Mesodermal cell (in vitro differentiated cells): ENCODE measurements around the gene CAPN10.

ENCODE experiments used
- H3K27ac ChIP-seq: 2 replicates; pipeline ENCODE4 v1.7.0; 2013; ENCODE audit warnings: mild to moderate bottlenecking, low read depth, low read length, moderate library complexity; ENCODE audit not compliant: severe bottlenecking
- H3K36me3 ChIP-seq: 2 replicates; pipeline ENCODE4 v1.7.1; 2013; ENCODE audit warnings: mild to moderate bottlenecking, low read length, moderate library complexity; ENCODE audit not compliant: control insufficient read depth, insufficient read depth
- H3K4me1 ChIP-seq: one replicate; pipeline ENCODE4 v1.7.1; 2013; ENCODE audit warnings: mild to moderate bottlenecking, low read length; ENCODE audit not compliant: insufficient read depth, control insufficient read depth, poor library complexity, severe bottlenecking
- H3K4me3 ChIP-seq: 2 replicates; pipeline ENCODE4 v1.7.0; 2013; ENCODE audit warnings: low read length, control low read depth, mild to moderate bottlenecking; ENCODE audit not compliant: insufficient read depth, poor library complexity, severe bottlenecking; ENCODE audit errors: extremely low read depth
- H3K9me3 ChIP-seq: 2 replicates; pipeline ENCODE4 v1.7.1; 2013; ENCODE audit warnings: mild to moderate bottlenecking, low read length, moderate library complexity; ENCODE audit not compliant: control insufficient read depth
- WGBS, 2 experiments: methylation state at CpG; one replicate each; pipeline ENCODE4 v1.1.5; 2013; ENCODE audit warnings: missing lambda C conversion rate in 2 of 2; ENCODE audit not compliant: insufficient coverage in 2 of 2; 5-methylcytosine and 5-hydroxymethylcytosine counted together

Gene CAPN10

DNA sequence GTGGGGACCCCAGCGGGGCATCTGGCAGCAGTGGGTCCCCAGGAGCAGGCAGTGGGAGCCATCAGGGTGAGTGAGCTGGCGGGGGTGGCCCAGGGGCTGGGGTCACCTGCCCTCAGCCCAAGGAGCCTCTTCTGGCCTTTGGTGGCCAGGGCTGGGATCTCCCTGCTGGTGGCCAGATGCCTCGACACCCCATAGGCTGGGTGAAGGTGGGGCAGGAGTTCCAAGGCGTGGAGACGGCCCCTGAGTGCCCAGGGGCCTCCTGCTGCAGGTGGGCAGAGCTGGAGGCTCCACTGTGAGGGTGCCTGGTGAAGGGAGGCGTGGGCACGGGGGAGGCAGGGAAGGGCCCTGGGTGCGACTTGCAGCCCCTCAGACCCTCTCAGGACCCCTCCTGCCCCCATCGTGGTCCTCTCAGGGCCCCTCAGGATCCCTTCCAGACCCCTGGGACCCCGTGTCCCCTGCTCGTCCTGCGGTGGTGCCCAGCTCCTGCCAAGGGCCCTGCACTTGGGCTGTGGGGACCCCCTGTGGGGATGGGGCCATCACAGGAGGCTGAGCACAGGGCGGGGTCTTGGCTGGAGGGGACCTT is 33.7 kb downstream of the CAPN10 start:
- no peak overlapping the region for H3K4me3 ChIP-seq
- no peaks in the 10 kb centered on the region for H3K4me1 ChIP-seq
- H3K27ac ChIP-seq: no peak overlapping the region
- 90 to 96% methylated on average over 8 to 13 of the region's 13 CpGs for WGBS, 2 experiments
- H3K36me3 ChIP-seq: no peaks in the 10 kb centered on the region
- no peaks in the 10 kb centered on the region for H3K9me3 ChIP-seq

GRCh38 chr2:240620859-240621258 is 34.3 kb downstream of the CAPN10 start:
- 68 to 77% methylated on average over 3 of the region's 7 CpGs for WGBS, 2 experiments
- no peaks in the 10 kb centered on the region for H3K4me1 ChIP-seq

DNA sequence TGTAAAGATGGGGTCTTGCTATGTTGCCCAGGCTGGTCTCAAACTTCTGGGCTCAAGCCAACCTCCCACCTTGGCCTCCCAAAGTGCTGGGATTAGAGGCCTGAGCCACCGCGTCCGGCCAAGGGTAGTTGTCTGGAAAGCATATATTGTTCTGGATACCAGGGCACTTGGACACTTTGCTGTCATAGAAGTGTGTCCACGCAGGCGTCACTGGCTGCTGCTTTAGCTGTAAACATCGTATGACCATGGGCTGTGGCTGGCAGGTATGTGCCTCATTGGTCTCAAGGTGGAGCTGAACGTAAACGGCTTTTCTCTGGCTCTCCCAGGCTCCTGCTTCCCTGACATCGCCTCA is 35.5 kb downstream of the CAPN10 start:
- no peak overlapping the region for H3K4me3 ChIP-seq
- no peaks in the 10 kb centered on the region for H3K36me3 ChIP-seq
- WGBS, 2 experiments: 91 to 96% methylated on average over 5 to 8 of the region's 9 CpGs
- H3K9me3 ChIP-seq: no peaks in the 10 kb centered on the region
- H3K27ac ChIP-seq: no peak overlapping the region
- H3K4me1 ChIP-seq: peaks cover 2% of the 10 kb centered on the region

More at GRCh38 chr2:240620859-240621258, 34.3 kb downstream of the CAPN10 start:
- no peak overlapping the region for H3K4me3 ChIP-seq
- no peak overlapping the region for H3K27ac ChIP-seq
- no peaks in the 10 kb centered on the region for H3K9me3 ChIP-seq
- no peaks in the 10 kb centered on the region for H3K36me3 ChIP-seq

DNA sequence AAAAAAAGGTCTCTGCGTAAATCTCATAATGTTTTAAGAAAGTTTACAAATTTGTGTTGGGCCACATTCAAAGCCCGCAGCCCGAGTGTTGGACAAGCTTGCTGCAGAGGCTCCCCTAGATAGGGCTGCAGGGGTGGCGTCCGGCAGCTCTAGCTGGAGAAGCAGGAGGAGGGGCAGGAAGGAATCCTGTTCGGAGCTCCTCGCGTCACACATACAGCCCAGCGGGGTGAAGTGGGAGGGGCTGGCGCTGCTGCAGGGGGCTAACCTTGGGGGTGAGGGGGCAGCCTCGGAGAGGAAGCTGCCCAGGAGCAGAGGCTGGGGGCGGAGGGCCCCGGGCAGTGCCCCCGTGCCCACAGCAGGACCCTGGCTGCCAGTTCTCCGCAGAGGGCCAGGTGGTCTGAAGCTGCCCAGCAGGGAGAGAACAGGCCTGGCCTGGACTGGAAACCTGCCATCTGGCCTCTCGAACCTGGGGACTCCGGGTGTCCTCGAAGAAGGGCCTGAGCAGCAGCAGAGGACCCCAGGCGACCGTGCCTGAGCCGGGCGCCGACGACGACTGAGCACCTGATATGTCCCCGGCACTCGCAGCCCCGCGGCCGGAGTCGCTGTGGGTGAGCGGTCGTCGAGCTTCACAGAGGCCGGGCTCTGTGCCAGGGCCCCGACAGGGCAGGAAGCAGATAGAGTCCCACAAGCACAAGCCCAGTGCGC is 36.1 kb downstream of the CAPN10 start:
- Histone ChIP-seq H3K36me3 (no peaks in the 10 kb centered on the region), H3K4me1 (peaks cover 2% of the 10 kb centered on the region), H3K9me3 (no peaks in the 10 kb centered on the region), H3K27ac (no peak overlapping the region), H3K4me3 (no peak overlapping the region)
- WGBS, 2 experiments: 85 to 89% methylated on average over 31 to 36 of the region's 37 CpGs

- H3K9me3 ChIP-seq: no peaks in the 10 kb centered on the region
- no peak overlapping the region for H3K27ac ChIP-seq
- 84 to 95% methylated on average over 4 to 8 of the region's 10 CpGs for WGBS, 2 experiments
- no peaks in the 10 kb centered on the region for H3K36me3 ChIP-seq
- no peak overlapping the region for H3K4me3 ChIP-seq
- H3K4me1 ChIP-seq: peaks cover 2% of the 10 kb centered on the region
Measured at GRCh38 chr2:240623531-240624010, 37.0 kb downstream of the CAPN10 start.

- H3K4me1 ChIP-seq: peaks cover 2% of the 10 kb centered on the region
- no peak overlapping the region for H3K4me3 ChIP-seq
- 84 to 85% methylated on average over 15 to 18 of the region's 24 CpGs for WGBS, 2 experiments
- H3K27ac ChIP-seq: no peak overlapping the region
- no peaks in the 10 kb centered on the region for H3K36me3 ChIP-seq
- H3K9me3 ChIP-seq: no peaks in the 10 kb centered on the region
Measured at GRCh38 chr2:240624011-240624949, 37.7 kb downstream of the CAPN10 start.

- Histone ChIP-seq H3K27ac (no peak within 1 kb of the TSS), H3K9me3 (no peaks in the 10 kb centered on the region), H3K36me3 (no peaks in the 10 kb centered on the region), H3K4me3 (no peak within 1 kb of the TSS), H3K4me1 (peaks cover 2% of the 10 kb centered on the region)
- WGBS, 2 experiments: 68 to 74% methylated on average over 14 to 19 of the region's 23 CpGs
Measured at GRCh38 chr2:240624950-240625621, 38.6 kb downstream of the CAPN10 start, which contains the start of gene GPR35. Gene GPR35 (plus strand): TSS chr2:240625480. CDS start chr2:240629953, 4,473 bp downstream.

GRCh38 chr2:240626531-240627300 is 40.2 kb downstream of the CAPN10 start:
- Histone ChIP-seq H3K27ac (no peak overlapping the region), H3K36me3 (no peaks in the 10 kb centered on the region), H3K4me3 (no peak overlapping the region), H3K4me1 (peaks cover 2% of the 10 kb centered on the region), H3K9me3 (no peaks in the 10 kb centered on the region)
- WGBS, 2 experiments: 76 to 84% methylated on average over 17 to 21 of the region's 21 CpGs

DNA sequence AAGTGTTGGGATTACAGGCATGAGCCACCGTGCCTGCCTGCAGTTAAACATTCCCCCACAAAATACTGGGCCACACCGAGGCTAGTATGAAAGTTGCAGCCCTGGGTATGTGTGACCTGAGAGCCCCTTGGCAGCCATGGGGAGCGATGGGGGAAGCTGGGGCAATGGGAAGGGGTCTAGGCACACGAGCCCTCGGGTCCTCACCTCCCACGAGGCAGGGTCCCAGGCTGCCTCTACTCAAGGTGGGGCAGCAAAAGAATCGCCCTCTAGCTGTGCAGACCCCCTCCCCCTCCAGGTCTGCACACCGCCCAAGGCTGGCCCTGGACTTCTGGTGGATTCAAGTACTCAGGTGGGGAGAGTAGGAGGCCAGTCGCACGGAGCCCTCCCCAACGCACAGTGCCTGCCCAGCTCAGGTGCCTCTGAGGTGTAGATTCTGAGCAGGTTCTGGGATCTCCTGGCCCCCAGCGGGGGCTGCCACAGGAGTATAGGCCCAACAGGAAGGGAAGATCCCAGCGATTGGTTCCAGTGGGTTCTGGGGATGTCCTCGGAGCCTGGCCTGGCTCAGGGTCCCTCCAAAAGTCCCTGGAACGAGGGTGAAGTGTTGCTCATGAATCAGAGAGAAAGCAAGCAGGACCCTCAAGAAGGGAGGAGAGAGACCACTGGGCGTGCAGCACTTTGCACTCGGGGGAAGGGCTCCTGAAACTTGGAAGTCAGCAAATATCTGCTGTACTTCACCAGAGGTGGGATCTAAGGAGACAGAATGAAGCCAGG is 41.4 kb downstream of the CAPN10 start:
- WGBS, 2 experiments: 89 to 93% methylated on average over 11 to 13 of the region's 17 CpGs
- Histone ChIP-seq H3K27ac (no peak overlapping the region), H3K4me1 (peaks cover 2% of the 10 kb centered on the region), H3K9me3 (peaks cover 11% of the 10 kb centered on the region), H3K36me3 (no peaks in the 10 kb centered on the region), H3K4me3 (no peak overlapping the region)
